KOPT-K1 (cell line): Measurements from ENCODE around the gene CNST.
A peak's percentile ranks its signal among the peaks of the same experiment; 100 is the strongest.
"Not testable (repeated sequence)": the region's sequence is repeated elsewhere in the genome, so short reads cannot be mapped to it uniquely, and the experiment has no call there.

ENCODE experiments used
- H3K27ac ChIP-seq: fragments of 200-600 bp; sonication (generic); 2 replicates; pipeline ENCODE4 v1.5.1; 2016; ENCODE audit warnings: antibody characterized with exemption, mild to moderate bottlenecking, low read depth, low read length; ENCODE audit not compliant: poor library complexity, severe bottlenecking
- H3K36me3 ChIP-seq: fragments of 200-600 bp; sonication (generic); 2 replicates; pipeline ENCODE4 v1.5.1; 2017; ENCODE audit warnings: antibody characterized with exemption, mild to moderate bottlenecking, low read length, moderate library complexity; ENCODE audit not compliant: insufficient read depth
- H3K9me3 ChIP-seq: fragments of 200-600 bp; sonication (generic); 2 replicates; pipeline ENCODE4 v1.5.1; 2017; ENCODE audit warnings: antibody characterized with exemption, low read length, mild to moderate bottlenecking; ENCODE audit not compliant: insufficient read depth, poor library complexity, severe bottlenecking

Gene CNST

DNA sequence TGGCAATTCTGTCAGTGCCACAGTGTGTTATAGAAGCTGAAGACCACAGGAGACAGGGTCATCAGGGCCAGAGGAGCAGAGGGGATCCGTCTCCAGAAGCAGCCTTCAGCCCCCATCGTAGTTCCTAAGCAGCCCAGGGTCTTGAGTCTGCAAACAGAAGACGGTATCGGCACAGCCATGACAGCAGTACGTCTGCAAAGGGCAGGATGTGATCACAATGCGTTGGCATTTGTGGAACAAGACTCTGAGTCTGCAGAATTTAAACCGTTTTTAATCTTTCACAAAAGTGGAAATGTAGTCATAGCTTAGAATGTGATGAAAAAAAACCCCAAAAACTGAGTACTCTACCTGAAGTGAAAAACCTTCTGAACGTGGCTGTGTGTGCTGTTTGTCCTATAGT is 113.9 kb downstream of the CNST start:
- Histone ChIP-seq H3K9me3 (no peaks in the 10 kb centered on the region), H3K27ac (no peak overlapping the region), H3K36me3 (no peaks in the 10 kb centered on the region)

DNA sequence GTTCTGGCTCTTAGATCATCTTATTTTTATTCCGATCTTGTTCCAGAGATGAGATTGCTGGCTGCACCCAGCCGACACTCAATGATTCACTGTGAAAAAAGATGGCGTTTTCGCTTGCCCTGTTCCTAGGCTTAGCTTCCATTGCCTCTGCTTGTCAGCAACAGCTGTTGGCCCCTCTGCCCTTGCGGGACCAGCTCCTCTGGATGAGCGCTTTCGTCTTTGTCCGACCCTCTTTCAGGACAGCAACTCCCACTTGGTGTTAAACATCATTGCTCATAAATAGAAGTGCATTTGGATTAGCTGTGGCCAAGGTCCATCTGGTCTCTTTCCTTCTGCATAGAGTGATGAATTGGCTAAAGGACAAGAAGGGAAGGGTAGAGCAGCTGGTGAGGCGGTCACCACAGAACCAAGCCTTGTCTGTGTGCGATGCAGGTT is 114.5 kb downstream of the CNST start:
- no peak overlapping the region for H3K27ac ChIP-seq
- no peaks in the 10 kb centered on the region for H3K36me3 ChIP-seq
- no peaks in the 10 kb centered on the region for H3K9me3 ChIP-seq

DNA sequence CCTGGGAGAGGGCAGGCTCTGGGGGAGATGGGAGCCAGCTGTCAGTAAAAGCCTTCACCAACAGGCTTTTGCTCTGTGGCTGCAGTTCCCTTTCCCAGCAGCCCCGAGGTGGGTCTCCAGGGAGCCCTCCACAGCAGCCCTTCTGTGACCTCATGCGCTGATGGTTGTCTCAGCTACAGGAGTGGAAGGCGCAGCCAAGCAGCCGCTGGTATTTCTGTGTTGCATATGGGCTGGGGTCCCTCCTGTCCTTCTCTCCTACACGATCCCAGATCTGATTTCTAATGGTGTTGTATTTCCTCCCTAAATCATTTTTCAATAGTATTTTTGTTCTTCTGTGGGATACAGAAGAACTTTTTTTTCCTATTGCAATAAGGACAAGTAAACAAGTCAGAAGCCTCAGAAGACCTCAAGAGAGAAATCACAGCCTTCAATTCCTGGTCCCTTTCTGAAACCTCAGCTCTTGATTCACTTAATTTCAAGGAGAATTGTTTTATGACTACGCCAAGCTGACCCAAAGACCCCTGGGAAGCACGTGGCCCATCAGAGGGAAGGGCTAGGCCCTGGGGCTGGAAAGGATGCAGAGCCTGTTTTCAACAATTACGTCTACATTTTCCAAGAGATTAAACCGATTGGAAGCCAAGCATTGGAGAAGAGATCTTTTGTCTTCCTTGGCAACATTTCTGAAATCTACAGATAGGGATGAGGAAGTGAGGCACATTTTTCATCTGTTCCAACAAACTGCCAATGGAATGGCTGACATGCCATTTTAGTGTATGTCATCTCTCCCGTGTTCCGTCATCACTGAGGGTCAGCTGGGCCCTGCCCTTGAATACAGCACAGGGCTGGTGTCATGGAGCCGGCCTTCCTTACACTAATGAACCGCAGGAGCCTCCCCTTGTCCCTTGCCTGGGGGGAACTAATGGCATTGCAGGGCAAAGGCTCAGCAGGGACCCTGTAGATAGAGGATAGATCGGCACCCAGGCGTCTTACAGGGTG is 115.9 kb downstream of the CNST start:
- no peaks in the 10 kb centered on the region for H3K9me3 ChIP-seq
- H3K27ac ChIP-seq: no peak overlapping the region
- no peaks in the 10 kb centered on the region for H3K36me3 ChIP-seq

DNA sequence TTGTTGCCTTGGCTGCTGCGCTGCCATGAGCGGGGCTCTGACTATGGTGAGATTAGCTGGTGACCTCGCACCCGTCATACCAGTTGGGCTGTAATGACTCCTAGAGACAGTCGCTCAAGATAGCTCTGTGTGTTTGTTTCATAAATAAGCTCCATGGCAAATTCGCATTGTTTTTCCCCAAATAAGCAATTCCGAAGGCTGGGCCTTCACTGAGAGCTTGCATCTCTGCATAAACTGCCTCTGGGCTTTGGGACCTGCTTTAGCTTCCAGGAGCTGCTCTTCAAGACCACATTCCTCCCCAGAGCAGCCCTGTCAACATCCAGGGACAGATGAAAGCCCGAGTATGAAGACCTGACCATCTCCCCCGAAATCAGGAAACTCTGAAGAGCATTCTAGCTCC is 117.3 kb downstream of the CNST start:
- Histone ChIP-seq H3K27ac (no peak overlapping the region), H3K36me3 (no peaks in the 10 kb centered on the region), H3K9me3 (no peaks in the 10 kb centered on the region)

DNA sequence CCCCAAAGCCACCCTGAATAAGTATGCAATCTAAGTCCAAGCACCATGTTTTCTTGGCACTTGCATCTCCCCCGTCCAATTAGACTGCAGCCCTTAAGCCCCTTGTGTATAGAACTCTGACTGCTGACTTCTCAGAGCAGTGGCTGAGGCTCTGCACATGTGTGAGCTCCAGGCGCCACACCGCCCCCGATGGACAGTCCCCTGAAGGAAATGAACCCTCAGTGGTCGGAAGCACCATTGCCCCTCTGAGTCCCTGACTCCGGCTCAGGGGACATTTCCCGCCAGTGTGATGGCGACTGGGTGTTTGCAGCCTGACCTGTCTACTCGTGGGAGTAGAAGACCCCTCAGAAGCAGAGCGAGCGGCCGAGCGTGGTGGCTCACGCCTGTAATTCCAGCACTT is 120.7 kb downstream of the CNST start:
- Histone ChIP-seq H3K9me3 (no peaks in the 10 kb centered on the region), H3K36me3 (no peaks in the 10 kb centered on the region), H3K27ac (no peak overlapping the region)

DNA sequence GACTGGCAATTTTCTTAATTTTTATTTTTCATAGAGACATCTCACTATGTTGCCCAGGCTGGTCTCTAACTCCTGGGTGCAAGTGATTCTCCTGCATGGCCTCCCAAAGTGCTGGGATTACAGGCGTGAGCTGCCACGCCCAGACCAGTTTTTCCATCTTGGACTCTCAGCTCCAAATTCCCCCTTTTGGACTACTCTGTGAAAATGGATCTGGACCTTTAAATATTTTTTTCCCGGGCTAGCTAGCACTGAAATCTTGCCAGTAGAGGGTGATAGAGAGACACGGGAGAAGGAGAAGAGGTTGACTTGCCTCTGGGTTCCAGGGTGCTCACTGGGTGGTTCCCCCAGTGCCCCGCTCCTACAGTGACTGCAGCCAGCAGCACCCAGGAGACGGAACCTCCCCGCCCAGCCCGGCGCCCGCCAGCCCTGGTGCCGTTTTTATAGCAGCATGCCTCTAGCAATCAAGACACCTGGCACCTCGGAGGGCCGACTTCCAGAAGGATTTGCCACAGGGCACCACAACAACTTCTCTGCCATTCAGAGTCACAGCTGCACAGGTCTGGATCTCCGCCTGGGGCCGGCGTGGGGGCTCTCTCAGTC is 123.3 kb downstream of the CNST start:
- Histone ChIP-seq H3K36me3 (no peaks in the 10 kb centered on the region), H3K27ac (no peak overlapping the region), H3K9me3 (peaks cover 9% of the 10 kb centered on the region)

DNA sequence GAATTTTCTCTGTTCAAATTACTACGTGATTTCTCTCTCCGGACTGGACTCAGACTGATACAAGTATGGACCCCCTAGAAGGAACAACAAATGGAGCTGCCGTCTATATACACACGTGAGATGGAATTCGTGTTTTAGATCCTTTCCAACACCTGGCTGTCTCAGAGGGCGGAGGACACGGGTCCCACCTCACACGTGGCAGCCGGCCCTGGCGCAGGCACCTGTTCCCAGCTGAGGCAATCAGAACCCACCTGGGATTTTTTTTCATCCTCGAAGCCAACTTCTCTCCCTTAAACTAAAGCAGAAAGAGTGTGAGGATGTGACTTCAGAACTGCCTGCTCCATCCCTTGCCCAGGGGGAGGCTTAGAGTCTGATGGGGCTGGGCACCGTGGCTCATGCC is 123.8 kb downstream of the CNST start:
- Histone ChIP-seq H3K9me3 (peaks cover 13% of the 10 kb centered on the region), H3K36me3 (no peaks in the 10 kb centered on the region), H3K27ac (no peak overlapping the region)

DNA sequence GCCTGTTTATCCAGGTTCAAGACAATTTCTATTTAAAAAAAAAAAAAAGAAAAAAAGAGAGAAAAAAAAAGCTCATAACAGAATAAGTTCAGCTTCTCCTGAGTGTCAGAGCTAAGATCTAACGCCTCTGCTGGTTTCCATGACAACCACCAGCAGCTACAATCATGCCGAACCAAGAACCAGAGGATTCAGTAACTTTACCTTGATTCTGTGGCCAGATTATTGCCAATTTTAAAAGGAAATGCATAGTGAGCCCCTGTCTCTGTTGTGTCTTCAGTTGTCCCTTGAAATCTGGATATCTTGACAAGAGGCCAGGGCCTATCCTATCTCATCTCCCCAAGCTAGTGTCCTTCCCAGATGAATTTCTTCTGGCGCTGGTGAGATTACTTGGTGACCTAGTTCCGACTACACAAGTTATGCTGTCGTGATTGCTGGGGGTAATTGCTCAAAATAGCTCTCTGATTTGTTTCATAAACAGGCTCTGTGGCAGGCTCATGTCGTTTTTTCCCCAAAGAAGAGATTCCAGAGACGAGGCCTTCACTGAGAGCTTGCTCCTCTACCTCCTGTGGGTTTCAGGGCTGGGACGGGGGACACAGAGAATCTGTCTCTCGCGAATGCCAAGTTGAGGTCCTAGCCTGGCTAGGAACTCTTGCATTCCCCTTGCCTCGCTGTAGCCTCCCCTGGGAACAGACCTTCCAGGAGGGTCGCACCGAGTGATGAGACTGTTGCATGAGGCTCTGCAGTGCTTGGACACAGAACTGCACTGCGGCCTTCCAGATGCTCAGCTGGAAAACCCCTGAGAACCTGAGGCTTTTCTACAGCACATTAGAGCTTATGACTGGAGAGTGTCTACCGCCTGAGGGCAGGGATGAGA is 125.6 kb downstream of the CNST start:
- Histone ChIP-seq H3K27ac (no peak overlapping the region), H3K9me3 (peaks cover 14% of the 10 kb centered on the region), H3K36me3 (no peaks in the 10 kb centered on the region)

DNA sequence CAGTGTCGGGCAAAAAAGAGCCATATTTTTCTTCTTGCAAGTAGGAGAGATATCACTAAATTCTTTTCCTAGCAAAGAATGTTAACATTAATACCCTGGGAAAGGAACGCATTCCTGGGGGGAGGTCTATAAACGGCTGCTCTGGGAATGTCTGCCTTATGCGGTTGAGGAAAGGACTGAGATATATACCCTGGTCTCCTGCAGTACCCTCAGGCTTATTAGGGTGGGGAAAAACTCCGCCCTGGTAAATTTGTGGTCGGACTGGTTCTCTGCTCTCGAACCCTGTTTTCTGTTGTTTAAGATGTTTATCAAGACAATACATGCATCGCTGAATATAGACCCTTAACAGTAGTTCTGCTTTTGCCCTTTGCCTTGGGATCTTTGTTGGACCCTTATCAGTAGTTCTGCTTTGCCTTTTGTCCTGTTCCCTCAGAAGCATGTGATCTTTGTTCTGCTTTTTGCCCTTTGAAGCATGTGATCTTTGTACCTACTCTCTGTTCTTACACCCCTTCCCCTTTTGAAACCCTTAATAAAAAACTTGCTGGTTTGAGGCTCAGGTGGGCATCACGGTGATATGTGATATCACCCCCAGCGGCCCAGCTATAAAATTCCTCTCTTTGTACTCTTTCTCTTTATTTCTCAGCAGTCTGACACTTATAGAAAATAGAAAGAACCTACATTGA is 128.1 kb downstream of the CNST start:
- not testable (repeated sequence) for H3K36me3 ChIP-seq, H3K27ac ChIP-seq
- H3K9me3 ChIP-seq: peaks cover 14% of the 10 kb centered on the region

DNA sequence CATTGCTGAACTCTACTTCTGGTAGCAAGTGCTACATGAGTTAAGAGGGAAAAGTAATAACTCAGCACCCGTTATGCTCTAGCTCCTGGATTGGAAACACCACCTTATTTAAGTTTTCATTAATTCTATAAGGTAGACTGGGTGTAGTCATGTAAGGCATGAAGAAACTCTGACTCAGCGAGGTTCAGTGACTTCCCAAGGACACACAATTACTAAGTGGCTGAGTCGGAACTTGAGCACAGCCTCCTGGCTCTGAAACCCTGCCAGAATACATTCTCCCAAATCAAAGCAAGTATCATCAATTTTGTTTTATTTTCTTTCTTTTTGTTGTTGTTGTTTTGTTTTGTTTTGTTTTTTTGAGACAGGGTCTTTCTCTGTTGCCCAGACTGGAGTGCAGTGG is 128.9 kb downstream of the CNST start:
- Histone ChIP-seq H3K9me3 (peaks cover 14% of the 10 kb centered on the region), H3K27ac (no peak overlapping the region), H3K36me3 (no peaks in the 10 kb centered on the region)

DNA sequence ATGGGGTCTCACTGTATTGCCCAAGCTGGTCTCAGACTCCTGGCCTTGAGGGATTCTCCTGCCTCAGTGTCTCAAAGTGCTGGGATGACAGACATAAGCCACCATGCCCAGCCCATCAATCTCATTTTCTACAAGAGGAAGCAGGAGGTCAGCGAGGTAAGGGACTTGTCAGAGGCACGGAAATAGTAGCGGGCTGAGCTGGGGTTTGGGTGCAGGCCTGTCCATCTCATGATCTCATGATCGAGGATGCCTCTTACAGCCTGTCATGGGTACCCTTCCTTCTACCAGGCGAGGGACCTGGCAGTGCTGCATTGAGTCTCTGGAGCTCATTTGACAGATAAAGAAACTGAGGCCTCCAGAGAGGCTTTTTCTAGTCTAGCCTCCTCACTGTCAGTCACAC is 129.4 kb downstream of the CNST start:
- Histone ChIP-seq H3K27ac (no peak overlapping the region), H3K36me3 (no peaks in the 10 kb centered on the region), H3K9me3 (peaks cover 14% of the 10 kb centered on the region)

DNA sequence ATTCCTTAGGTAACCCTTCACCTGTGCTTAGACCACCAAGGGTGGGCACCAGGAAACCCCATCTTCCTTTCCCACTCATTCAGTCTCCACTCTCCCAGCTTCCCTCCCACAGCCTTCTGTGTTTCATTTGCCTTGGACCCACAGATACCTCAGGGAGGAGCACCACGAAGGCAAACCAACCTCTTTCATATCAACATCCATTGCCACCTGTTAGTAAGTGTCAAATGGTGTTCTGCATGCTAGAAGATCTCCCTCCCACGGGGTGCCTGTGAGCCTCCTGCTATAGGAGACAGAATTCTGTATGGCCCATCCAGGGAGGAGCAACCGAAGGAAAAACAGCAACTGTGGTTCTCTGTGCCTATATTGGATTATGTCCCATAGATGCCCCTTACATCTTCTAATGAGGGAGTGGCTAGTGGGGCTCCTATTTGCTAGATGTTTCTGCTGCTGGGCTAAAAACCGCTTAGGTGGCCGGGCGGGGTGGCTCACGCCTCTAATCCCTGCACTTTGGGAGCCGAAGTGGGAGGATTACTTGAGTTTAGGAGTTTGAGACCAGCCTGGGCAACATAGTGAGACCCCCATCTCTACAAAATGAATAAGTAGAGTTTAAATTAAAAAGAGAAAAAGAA is 132.3 kb downstream of the CNST start:
- peak overlapping the region; percentile 50 for H3K27ac ChIP-seq
- H3K9me3 ChIP-seq: peaks cover 6% of the 10 kb centered on the region
- no peaks in the 10 kb centered on the region for H3K36me3 ChIP-seq

DNA sequence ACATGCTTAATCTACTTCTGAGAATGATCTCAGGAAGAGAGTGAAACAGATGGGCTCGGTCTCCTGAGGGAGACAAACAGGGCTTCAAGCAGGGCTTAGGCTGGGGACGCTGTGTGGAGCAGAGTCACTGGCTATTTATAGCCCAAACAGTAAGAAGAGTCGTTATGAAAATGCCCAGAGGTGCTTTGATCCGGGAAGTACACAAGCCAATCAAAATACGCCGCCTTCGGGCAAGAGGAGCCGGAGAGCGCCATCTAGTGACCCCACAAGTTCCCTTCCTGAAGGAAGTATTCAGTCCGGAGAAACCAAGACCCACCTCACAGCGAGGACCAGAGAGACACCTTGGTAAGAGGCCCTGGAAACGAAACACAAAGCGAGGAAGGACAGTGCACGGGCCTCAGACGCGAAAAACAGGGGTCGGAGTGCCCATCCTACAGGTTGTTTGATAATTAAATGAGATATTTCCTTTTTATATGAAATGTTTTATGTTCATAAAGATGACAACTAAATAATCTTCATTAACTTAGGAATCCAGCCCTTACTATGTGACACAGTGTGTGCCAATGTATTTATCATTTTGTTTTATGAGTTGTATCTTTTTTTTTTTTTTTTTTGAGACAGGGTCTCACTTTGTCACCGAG is 133.0 kb downstream of the CNST start:
- Histone ChIP-seq H3K9me3 (peaks cover 5% of the 10 kb centered on the region), H3K27ac (peak overlapping the region; percentile 50), H3K36me3 (no peaks in the 10 kb centered on the region)

DNA sequence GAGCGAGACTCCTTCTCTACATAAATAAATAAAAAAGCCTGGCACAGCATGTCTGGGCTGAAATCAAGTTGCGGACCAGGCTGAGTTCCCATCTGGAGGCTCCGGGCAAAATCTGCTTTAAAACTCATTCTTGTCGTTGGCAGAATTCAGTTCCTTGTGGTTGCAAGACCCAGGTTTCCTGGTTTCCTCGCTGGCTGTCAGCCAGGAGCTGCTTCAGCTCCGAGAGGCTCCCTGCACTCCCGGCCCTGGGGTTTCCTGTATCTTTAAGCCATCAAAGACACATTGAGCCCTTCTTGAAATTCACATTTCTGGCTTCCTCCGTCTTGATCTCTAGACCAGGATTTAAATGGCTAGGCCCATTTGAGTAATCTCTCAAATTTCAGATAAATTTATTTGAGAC is 137.3 kb downstream of the CNST start:
- H3K36me3 ChIP-seq: no peaks in the 10 kb centered on the region
- H3K27ac ChIP-seq: no peak overlapping the region
- H3K9me3 ChIP-seq: no peaks in the 10 kb centered on the region
